PFSK-1 (cell line): ENCODE data around the gene MYRFL.

ENCODE experiments used
- FOXP2 ChIP-seq: optimal IDR thresholded peaks from 2 replicates; pipeline ENCODE3; 2011; ENCODE audit warnings: borderline replicate concordance, control low read depth, inconsistent platforms; ENCODE audit not compliant: insufficient read depth; ENCODE audit errors: extremely low read length, extremely low read depth
- POLR2AphosphoS5 ChIP-seq: IDR thresholded peaks from 2 replicates; pipeline ENCODE4 v1.6.1; 2012; ENCODE audit warnings: low read depth, mild to moderate bottlenecking, control low read depth, low read length, moderate library complexity
- REST ChIP-seq, 2 experiments: IDR thresholded peaks; 2 replicates each; pipeline versions ENCODE4 v1.6.1 to v1.8.0; 2011 to 2012; ENCODE audit warnings: low read depth in 2 of 2, low read length in 2 of 2, control low read depth in 1 of 2, inconsistent platforms in 1 of 2, mild to moderate bottlenecking in 1 of 2, moderate library complexity in 1 of 2; ENCODE audit not compliant: insufficient read depth in 1 of 2
- SIN3A ChIP-seq: IDR thresholded peaks from 2 replicates; pipeline ENCODE4 v1.6.1; 2012; ENCODE audit warnings: mild to moderate bottlenecking, low read length, moderate library complexity, borderline replicate concordance; ENCODE audit not compliant: insufficient read depth
- TAF1 ChIP-seq: IDR thresholded peaks from 2 replicates; pipeline ENCODE4 v1.6.1; 2012; ENCODE audit warnings: low read length, control low read depth, borderline replicate concordance; ENCODE audit not compliant: insufficient read depth

MYRFL gene

GRCh38 chr12:69903548-69903947 is 78.5 kb downstream of the MYRFL start:
- TF ChIP-seq POLR2AphosphoS5 = no peak

GRCh38 chr12:69904777-69905176 is 79.8 kb downstream of the MYRFL start:
- TF ChIP-seq REST (IDR thresholded peaks at IDR 0.05; ENCODE audit: insufficient read depth in 1 of 2, low read depth in 2 of 2, low read length in 2 of 2) (no peak), FOXP2 (no peak), SIN3A (no peak), TAF1 (no peak), POLR2AphosphoS5 (no peak)

- TF ChIP-seq SIN3A = no peak
- TF ChIP-seq FOXP2 = no peak
- no peak for TF ChIP-seq TAF1
- no peak for TF ChIP-seq POLR2AphosphoS5
- TF ChIP-seq REST (IDR thresholded peaks at IDR 0.05; ENCODE audit: insufficient read depth in 1 of 2, low read depth in 2 of 2, low read length in 2 of 2) = no peak
Measured at GRCh38 chr12:69905801-69906200, 80.8 kb downstream of the MYRFL start.

- TF ChIP-seq SIN3A = no peak
Measured at GRCh38 chr12:69906411-69907216, 81.6 kb downstream of the MYRFL start.

GRCh38 chr12:69908203-69908602 is 83.2 kb downstream of the MYRFL start:
- TF ChIP-seq TAF1 (no peak), REST (IDR thresholded peaks at IDR 0.05; ENCODE audit: insufficient read depth in 1 of 2, low read depth in 2 of 2, low read length in 2 of 2) (no peak), SIN3A (no peak), FOXP2 (no peak), POLR2AphosphoS5 (no peak)

- no peak for TF ChIP-seq FOXP2
- TF ChIP-seq TAF1 = no peak
- no peak for TF ChIP-seq REST (IDR thresholded peaks at IDR 0.05; ENCODE audit: insufficient read depth in 1 of 2, low read depth in 2 of 2, low read length in 2 of 2)
- TF ChIP-seq SIN3A = no peak
- no peak for TF ChIP-seq POLR2AphosphoS5
Measured at GRCh38 chr12:69910694-69911093, 85.7 kb downstream of the MYRFL start.
